Mesendoderm (in vitro differentiated cells): ENCODE data around the gene TMEM79.

ENCODE experiments used
- DNase-seq: peaks from one replicate; pipeline ENCODE4 v3.0.0; 2013
- H2AK5ac ChIP-seq: 2 replicates; pipeline ENCODE4 v1.6.1; 2013; ENCODE audit warnings: low read length, inconsistent platforms
- H2BK120ac ChIP-seq: 2 replicates; pipeline ENCODE4 v1.6.1; 2013; ENCODE audit warnings: low read depth, mild to moderate bottlenecking, low read length, moderate library complexity, mixed read lengths
- H2BK15ac ChIP-seq: replicated peaks from 2 replicates; pipeline ENCODE4 v1.6.1; 2013; ENCODE audit warnings: low read depth, mild to moderate bottlenecking, moderate library complexity
- H2BK5ac ChIP-seq: 2 replicates; pipeline ENCODE4 v1.6.1; 2013; ENCODE audit warnings: low read length, inconsistent platforms
- H3K18ac ChIP-seq: 2 replicates; pipeline ENCODE4 v1.6.1; 2013; ENCODE audit warnings: mild to moderate bottlenecking, low read length, mixed read lengths
- H3K23ac ChIP-seq: one replicate; pipeline ENCODE4 v1.6.1; 2013; ENCODE audit warnings: low read length
- H3K27ac ChIP-seq: 2 replicates; pipeline ENCODE4 v1.5.1; 2013; ENCODE audit warnings: low read depth, mild to moderate bottlenecking, inconsistent platforms, low read length, moderate library complexity
- H3K27me3 ChIP-seq: 2 replicates; pipeline ENCODE4 v1.6.1; 2013; ENCODE audit warnings: low read length, control low read depth, mild to moderate bottlenecking, inconsistent platforms; ENCODE audit not compliant: insufficient read depth, poor library complexity
- H3K36me3 ChIP-seq: 2 replicates; pipeline ENCODE4 v1.6.1; 2013; ENCODE audit warnings: low read length, inconsistent platforms; ENCODE audit not compliant: control insufficient read depth, insufficient read depth
- H3K4ac ChIP-seq: one replicate; pipeline ENCODE4 v1.6.1; 2013; ENCODE audit warnings: low read depth, mild to moderate bottlenecking, low read length, moderate library complexity
- H3K4me1 ChIP-seq: 2 replicates; pipeline ENCODE4 v1.6.1; 2013; ENCODE audit warnings: low read depth, low read length, inconsistent platforms; ENCODE audit not compliant: control insufficient read depth
- H3K4me2 ChIP-seq: 2 replicates; pipeline ENCODE4 v1.6.1; 2013; ENCODE audit warnings: low read length
- H3K4me3 ChIP-seq: 2 replicates; pipeline ENCODE4 v1.5.1; 2013; ENCODE audit warnings: mild to moderate bottlenecking, low read length
- H3K56ac ChIP-seq: one replicate; pipeline ENCODE4 v1.6.1; 2013; ENCODE audit warnings: low read length
- H3K79me1 ChIP-seq: 2 replicates; pipeline ENCODE4 v1.6.1; 2013; ENCODE audit warnings: low read length, inconsistent platforms
- H3K79me2 ChIP-seq: 2 replicates; pipeline ENCODE4 v1.6.1; 2013; ENCODE audit warnings: mild to moderate bottlenecking, low read length; ENCODE audit not compliant: control insufficient read depth, insufficient read depth
- H3K9ac ChIP-seq: 2 replicates; pipeline ENCODE4 v1.6.1; 2013; ENCODE audit warnings: low read length, inconsistent platforms
- H4K5ac ChIP-seq: one replicate; pipeline ENCODE4 v1.6.1; 2013; ENCODE audit warnings: low read length
- H4K8ac ChIP-seq: one replicate; pipeline ENCODE4 v1.6.1; 2013; ENCODE audit warnings: low read depth, mild to moderate bottlenecking, control low read depth, low read length, moderate library complexity
- WGBS: extraction: QIAGEN DNeasy Blood & Tissue Kit; methylation state at CpG from one replicate; pipeline ENCODE4 v1.1.7; 2013; ENCODE audit warnings: low lambda C conversion rate, missing lambda C conversion rate; ENCODE audit not compliant: insufficient coverage; ENCODE audit errors: extremely low coverage; 5-methylcytosine and 5-hydroxymethylcytosine counted together

Gene TMEM79

GRCh38 chr1:156281693-156282478 lies 2.2 kb upstream of the TMEM79 start:
- peaks cover 34% of the 10 kb centered on the region for H3K79me2 ChIP-seq
- H4K5ac ChIP-seq: no peak overlapping the region
- H3K23ac ChIP-seq: no peak overlapping the region
- H3K4me3 ChIP-seq: peak overlapping the region; percentile 44
- no peaks in the 10 kb centered on the region for H3K4me1 ChIP-seq
- H2BK15ac ChIP-seq: no peak overlapping the region
- no CpG with 5 or more reads among the region's 22 CpGs for WGBS
- peaks cover 19% of the 10 kb centered on the region for H3K79me1 ChIP-seq
- no peak overlapping the region for H2BK120ac ChIP-seq
- no peaks in the 10 kb centered on the region for H3K27me3 ChIP-seq
- H3K4ac ChIP-seq: peak overlapping the region; percentile 82
- no peak overlapping the region for H3K27ac ChIP-seq
- DNase-seq: peak; percentile 57
- no peak overlapping the region for H2BK5ac ChIP-seq
- peak overlapping the region; percentile 94 for H3K18ac ChIP-seq
- peak overlapping the region; percentile 72 for H3K4me2 ChIP-seq
- H3K36me3 ChIP-seq: peaks cover 5% of the 10 kb centered on the region
- no peak overlapping the region for H4K8ac ChIP-seq
- H3K9ac ChIP-seq: peak overlapping the region; percentile 63
- H3K56ac ChIP-seq: peak overlapping the region; percentile 90
- H2AK5ac ChIP-seq: no peak overlapping the region

- Histone ChIP-seq H3K56ac (peak within 1 kb of the TSS; percentile 90), H3K4me1 (no peaks in the 10 kb centered on the region), H3K18ac (peak within 1 kb of the TSS; percentile 94), H3K27ac (peak within 1 kb of the TSS; percentile 61), H3K9ac (peak within 1 kb of the TSS; percentile 63), H3K4me2 (peak within 1 kb of the TSS; percentile 72), H4K5ac (no peak within 1 kb of the TSS), H3K36me3 (peaks cover 3% of the 10 kb centered on the region), H2BK15ac (no peak within 1 kb of the TSS), H3K79me1 (peaks cover 19% of the 10 kb centered on the region), H2AK5ac (no peak within 1 kb of the TSS), H2BK120ac (no peak within 1 kb of the TSS), H3K27me3 (no peaks in the 10 kb centered on the region), H3K4ac (peak within 1 kb of the TSS; percentile 82), H4K8ac (no peak within 1 kb of the TSS), H2BK5ac (no peak within 1 kb of the TSS), H3K79me2 (peaks cover 34% of the 10 kb centered on the region), H3K4me3 (peak within 1 kb of the TSS; percentile 44), H3K23ac (no peak within 1 kb of the TSS)
- DNase-seq: peak; percentile 100
- WGBS: no CpG with 5 or more reads among the region's 50 CpGs
These were observed 1.5 kb upstream of the TMEM79 start, which contains the start of gene SMG5 for GRCh38 chr1:156282479-156283222. Gene SMG5 (minus strand): TSS chr1:156282825. CDS start chr1:156282680, 145 bp downstream.

- Histone ChIP-seq H3K4me2 (no peak overlapping the region), H3K18ac (no peak overlapping the region), H3K4me3 (no peak overlapping the region), H3K27me3 (no peaks in the 10 kb centered on the region), H4K8ac (no peak overlapping the region), H3K4me1 (no peaks in the 10 kb centered on the region), H3K4ac (no peak overlapping the region), H3K23ac (no peak overlapping the region), H2BK120ac (no peak overlapping the region), H2AK5ac (no peak overlapping the region), H3K36me3 (no peaks in the 10 kb centered on the region), H3K56ac (peak overlapping the region; percentile 74), H2BK15ac (no peak overlapping the region), H3K27ac (no peak overlapping the region), H3K79me1 (peaks cover 16% of the 10 kb centered on the region), H2BK5ac (no peak overlapping the region), H4K5ac (no peak overlapping the region), H3K79me2 (peaks cover 34% of the 10 kb centered on the region), H3K9ac (peak overlapping the region; percentile 63)
- DNase-seq: no peak
- no CpG with 5 or more reads among the region's 1 CpG for WGBS
These were observed 604 bp upstream of the TMEM79 start for GRCh38 chr1:156283521-156283920.

GRCh38 chr1:156284757-156285156 lies 632 bp downstream of the TMEM79 start:
- Histone ChIP-seq H3K27ac (no peak overlapping the region), H2AK5ac (no peak overlapping the region), H3K18ac (no peak overlapping the region), H4K8ac (no peak overlapping the region), H3K79me1 (peaks cover 10% of the 10 kb centered on the region), H3K36me3 (no peaks in the 10 kb centered on the region), H3K4me1 (no peaks in the 10 kb centered on the region), H3K27me3 (no peaks in the 10 kb centered on the region), H3K56ac (no peak overlapping the region), H2BK5ac (no peak overlapping the region), H3K4me2 (no peak overlapping the region), H2BK15ac (no peak overlapping the region), H3K23ac (no peak overlapping the region), H3K4ac (no peak overlapping the region), H3K79me2 (peaks cover 25% of the 10 kb centered on the region), H3K9ac (no peak overlapping the region), H4K5ac (no peak overlapping the region), H2BK120ac (no peak overlapping the region), H3K4me3 (no peak overlapping the region)
- no peak for DNase-seq
- no CpG with 5 or more reads among the region's 4 CpGs for WGBS

GRCh38 chr1:156285437-156285836 lies 1.3 kb downstream of the TMEM79 start:
- Histone ChIP-seq H3K27me3 (no peaks in the 10 kb centered on the region), H3K4me1 (no peaks in the 10 kb centered on the region), H2BK5ac (no peak overlapping the region), H4K8ac (no peak overlapping the region), H2BK15ac (no peak overlapping the region), H3K27ac (no peak overlapping the region), H2BK120ac (no peak overlapping the region), H3K23ac (no peak overlapping the region), H3K36me3 (no peaks in the 10 kb centered on the region), H3K9ac (no peak overlapping the region), H3K4me2 (no peak overlapping the region), H3K56ac (no peak overlapping the region), H4K5ac (no peak overlapping the region), H3K79me1 (peaks cover 5% of the 10 kb centered on the region), H3K4ac (no peak overlapping the region), H3K4me3 (no peak overlapping the region), H3K18ac (no peak overlapping the region), H2AK5ac (no peak overlapping the region), H3K79me2 (peaks cover 19% of the 10 kb centered on the region)
- DNase-seq: no peak
- no CpG with 5 or more reads among the region's 21 CpGs for WGBS
